Ishikawa (cell line): Measurements from ENCODE around the gene HOXB7.

ENCODE experiments used
- CEBPB ChIP-seq: IDR thresholded peaks from 2 replicates; pipeline ENCODE4 v1.6.1; 2012
- CREB1 ChIP-seq: IDR thresholded peaks from 2 replicates; pipeline ENCODE4 v1.6.1; 2012; ENCODE audit warnings: low read depth
- EP300 ChIP-seq: IDR thresholded peaks from 2 replicates; pipeline ENCODE4 v1.6.1; 2012; ENCODE audit warnings: borderline replicate concordance
- MAX ChIP-seq: IDR thresholded peaks from 2 replicates; pipeline ENCODE4 v1.6.1; 2012
- NFIC ChIP-seq: IDR thresholded peaks from 2 replicates; pipeline ENCODE4 v1.6.1; 2012
- RAD21 ChIP-seq: IDR thresholded peaks from 2 replicates; pipeline ENCODE4 v1.6.1; 2012; ENCODE audit warnings: low read depth
- REST ChIP-seq: IDR thresholded peaks from 2 replicates; pipeline ENCODE4 v1.6.1; 2012; ENCODE audit warnings: low read depth, mild to moderate bottlenecking
- TAF1 ChIP-seq: IDR thresholded peaks from 2 replicates; pipeline ENCODE4 v1.6.1; 2012; ENCODE audit warnings: low read depth, mild to moderate bottlenecking
- TCF12 ChIP-seq: IDR thresholded peaks from 2 replicates; pipeline ENCODE4 v1.6.1; 2012; ENCODE audit warnings: low read depth

GRCh38 chr17:48582750-48583069 lies 28.1 kb downstream of the HOXB7 start:
- no peak for TF ChIP-seq EP300
- no peak for TF ChIP-seq MAX
- no peak for TF ChIP-seq RAD21
- TF ChIP-seq REST, result no peak
- TF ChIP-seq TAF1, result no peak
- no peak for TF ChIP-seq TCF12
- no peak for TF ChIP-seq CEBPB
- no peak for TF ChIP-seq NFIC
- TF ChIP-seq CREB1, result no peak
